Memory B cell (primary cell): ENCODE measurements around the gene SLC12A3.
A peak's percentile ranks its signal among the peaks of the same experiment; 100 is the strongest.
"Not testable (repeated sequence)": the region's sequence is repeated elsewhere in the genome, so short reads cannot be mapped to it uniquely, and the experiment has no call there.

Experiments used
- ATAC-seq: fragments of 150-1000 bp; cut with Tn5 transposase; 2 replicates; pipeline ENCODE4 v1.10.0; 2021; ENCODE audit warnings: low read depth, mild to moderate bottlenecking, moderate library complexity
- DNase-seq, 2 donors: peaks; one replicate each; pipeline ENCODE4 v3.0.0; 2022; ENCODE audit warnings: low spot score in 2 of 2
- H3K27ac Mint-ChIP-seq: one replicate; pipeline ENCODE4 v1.8.0; 2022; ENCODE audit warnings: mild to moderate bottlenecking, moderate library complexity, mixed read lengths
- H3K27me3 Mint-ChIP-seq: one replicate; pipeline ENCODE4 v1.8.0; 2022; ENCODE audit warnings: mixed read lengths
- H3K36me3 Mint-ChIP-seq: one replicate; pipeline ENCODE4 v1.8.0; 2022; ENCODE audit warnings: mild to moderate bottlenecking, mixed read lengths
- H3K4me1 Mint-ChIP-seq: one replicate; pipeline ENCODE4 v1.8.0; 2022; ENCODE audit warnings: mixed read lengths
- H3K4me3 Mint-ChIP-seq: one replicate; pipeline ENCODE4 v1.8.0; 2022; ENCODE audit warnings: mild to moderate bottlenecking, moderate library complexity, mixed read lengths
- H3K9me3 Mint-ChIP-seq: one replicate; pipeline ENCODE4 v1.8.0; 2022; ENCODE audit warnings: mixed read lengths

SLC12A3 gene

DNA sequence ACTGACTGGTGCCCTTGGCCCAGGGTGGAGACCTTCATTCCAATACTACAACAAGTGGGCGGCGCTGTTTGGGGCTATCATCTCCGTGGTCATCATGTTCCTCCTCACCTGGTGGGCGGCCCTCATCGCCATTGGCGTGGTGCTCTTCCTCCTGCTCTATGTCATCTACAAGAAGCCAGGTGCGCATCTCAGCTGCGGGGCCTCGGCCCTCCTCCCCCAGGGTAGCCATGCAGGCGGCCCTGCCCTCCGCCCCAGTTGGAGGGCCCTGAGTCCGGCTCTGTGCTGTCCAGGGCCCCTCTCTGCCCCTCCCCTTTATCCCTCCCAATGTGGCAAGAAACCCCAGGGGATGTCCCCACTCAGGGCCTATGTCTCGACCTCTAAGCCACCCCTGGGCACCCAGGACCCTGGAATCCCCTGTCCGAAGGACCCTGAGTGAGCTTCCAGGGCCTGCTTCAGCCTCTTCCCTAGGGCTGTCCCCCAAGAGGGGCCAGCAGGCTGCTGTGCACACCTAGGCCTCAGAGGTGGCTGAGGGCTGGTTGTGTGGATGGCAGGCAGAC lies 19.1 kb downstream of the SLC12A3 start:
- ATAC-seq (no peak), DNase-seq (no peak)
- no peaks in the 10 kb centered on the region for H3K9me3 Mint-ChIP-seq
- H3K4me3 Mint-ChIP-seq: no peak overlapping the region
- H3K36me3 Mint-ChIP-seq: no peaks in the 10 kb centered on the region
- no peaks in the 10 kb centered on the region for H3K27me3 Mint-ChIP-seq
- H3K4me1 Mint-ChIP-seq: peaks cover 13% of the 10 kb centered on the region
- H3K27ac Mint-ChIP-seq: no peak overlapping the region

- H3K4me3 Mint-ChIP-seq, DNase-seq, H3K9me3 Mint-ChIP-seq, H3K27ac Mint-ChIP-seq, H3K36me3 Mint-ChIP-seq, H3K27me3 Mint-ChIP-seq, ATAC-seq: not testable (repeated sequence)
- peaks cover 16% of the 10 kb centered on the region for H3K4me1 Mint-ChIP-seq
These were observed 19.9 kb downstream of the SLC12A3 start for GRCh38 chr16:56884929-56885328.

DNA sequence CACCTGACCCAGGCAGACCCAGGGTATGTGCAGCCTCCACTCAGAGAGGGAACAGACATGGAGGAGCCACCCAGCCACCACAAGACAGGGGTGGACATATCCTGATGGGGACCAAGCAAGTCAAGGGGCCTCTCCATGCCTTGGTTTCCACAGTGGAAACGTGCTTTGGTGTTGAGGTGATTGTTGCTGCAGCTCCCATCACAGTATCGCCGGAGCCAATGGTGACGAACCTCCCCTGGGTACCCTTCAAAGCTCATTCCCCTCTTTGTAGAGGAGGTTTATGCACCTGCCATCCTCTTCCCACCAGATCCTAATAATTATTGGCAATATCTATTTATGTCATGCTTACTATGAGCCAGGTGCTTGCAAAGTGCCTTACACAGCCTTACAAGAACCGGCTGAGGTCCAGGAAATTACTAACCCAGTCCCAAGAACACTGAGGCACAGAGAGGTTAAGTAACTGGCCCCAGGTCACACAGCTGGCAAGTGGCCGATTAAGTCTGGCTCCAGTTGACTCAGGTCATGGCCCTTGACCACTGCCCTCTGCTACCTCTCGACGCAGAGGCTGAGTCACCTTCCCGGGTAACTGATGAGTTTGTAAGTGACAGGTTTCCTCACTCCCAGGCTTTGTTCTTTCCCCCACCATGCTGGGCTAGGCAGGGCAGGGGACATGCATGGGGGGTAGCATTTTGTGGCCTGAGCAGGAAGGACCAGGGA lies 20.6 kb downstream of the SLC12A3 start:
- ATAC-seq: no peak
- H3K27ac Mint-ChIP-seq: no peak overlapping the region
- peaks cover 14% of the 10 kb centered on the region for H3K4me1 Mint-ChIP-seq
- H3K36me3 Mint-ChIP-seq: no peaks in the 10 kb centered on the region
- H3K4me3 Mint-ChIP-seq: no peak overlapping the region
- no peaks in the 10 kb centered on the region for H3K9me3 Mint-ChIP-seq
- H3K27me3 Mint-ChIP-seq: no peaks in the 10 kb centered on the region
- DNase-seq: no peak

GRCh38 chr16:56886296-56886695 lies 21.3 kb downstream of the SLC12A3 start:
- Mint-ChIP-seq H3K27ac (no peak overlapping the region), H3K9me3 (no peaks in the 10 kb centered on the region), H3K4me1 (peaks cover 11% of the 10 kb centered on the region), H3K36me3 (no peaks in the 10 kb centered on the region), H3K27me3 (no peaks in the 10 kb centered on the region), H3K4me3 (no peak overlapping the region)
- no peak for DNase-seq
- no peak for ATAC-seq

DNA sequence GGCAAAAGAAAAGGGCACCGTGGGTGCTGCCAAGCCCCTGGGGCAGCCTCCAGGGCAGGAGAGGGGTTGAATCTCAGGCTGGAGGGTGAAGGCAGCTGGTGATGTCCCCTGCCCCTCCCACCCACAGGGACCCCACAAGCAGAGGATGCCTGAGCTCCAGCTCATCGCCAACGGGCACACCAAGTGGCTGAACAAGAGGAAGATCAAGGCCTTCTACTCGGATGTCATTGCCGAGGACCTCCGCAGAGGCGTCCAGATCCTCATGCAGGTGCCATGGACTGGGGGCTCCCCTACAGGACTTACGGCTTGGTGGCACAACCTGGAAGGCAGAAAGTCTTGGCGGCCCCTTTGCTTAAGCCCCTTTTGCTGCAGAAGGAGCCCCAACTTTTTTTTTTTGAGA lies 21.8 kb downstream of the SLC12A3 start:
- Mint-ChIP-seq H3K4me1 (peaks cover 11% of the 10 kb centered on the region), H3K36me3 (peaks cover 2% of the 10 kb centered on the region), H3K4me3 (no peak overlapping the region), H3K9me3 (no peaks in the 10 kb centered on the region), H3K27ac (no peak overlapping the region), H3K27me3 (no peaks in the 10 kb centered on the region)
- ATAC-seq (no peak), DNase-seq (no peak)

- Mint-ChIP-seq H3K27ac (peak overlapping the region; percentile 72), H3K9me3 (no peaks in the 10 kb centered on the region)
These were observed 23.8 kb downstream of the SLC12A3 start for GRCh38 chr16:56888806-56889205.

GRCh38 chr16:56889206-56889605 lies 24.2 kb downstream of the SLC12A3 start:
- H3K9me3 Mint-ChIP-seq: no peaks in the 10 kb centered on the region
- H3K4me3 Mint-ChIP-seq: peak overlapping the region; percentile 70
- H3K36me3 Mint-ChIP-seq: peaks cover 2% of the 10 kb centered on the region
- no peaks in the 10 kb centered on the region for H3K27me3 Mint-ChIP-seq
- peak; percentile 31 for ATAC-seq
- DNase-seq: no peak
- peaks cover 11% of the 10 kb centered on the region for H3K4me1 Mint-ChIP-seq
- H3K27ac Mint-ChIP-seq: peak overlapping the region; percentile 72

More at GRCh38 chr16:56888806-56889205, 23.8 kb downstream of the SLC12A3 start:
- ATAC-seq: peak; percentile 98
- peaks cover 2% of the 10 kb centered on the region for H3K36me3 Mint-ChIP-seq
- H3K4me3 Mint-ChIP-seq: peak overlapping the region; percentile 70
- peak; percentile 52 to 66 for DNase-seq
- no peaks in the 10 kb centered on the region for H3K27me3 Mint-ChIP-seq
- H3K4me1 Mint-ChIP-seq: peaks cover 11% of the 10 kb centered on the region

- H3K4me3 Mint-ChIP-seq: no peak overlapping the region
- peaks cover 2% of the 10 kb centered on the region for H3K36me3 Mint-ChIP-seq
- no peak for DNase-seq
- no peak for ATAC-seq
- peaks cover 11% of the 10 kb centered on the region for H3K4me1 Mint-ChIP-seq
- H3K27ac Mint-ChIP-seq: no peak overlapping the region
- H3K9me3 Mint-ChIP-seq: no peaks in the 10 kb centered on the region
- H3K27me3 Mint-ChIP-seq: no peaks in the 10 kb centered on the region
These were observed 26.7 kb downstream of the SLC12A3 start for GRCh38 chr16:56891685-56892084.

GRCh38 chr16:56892705-56893104 lies 27.7 kb downstream of the SLC12A3 start:
- Mint-ChIP-seq H3K4me1 (peaks cover 13% of the 10 kb centered on the region), H3K27ac (no peak overlapping the region), H3K4me3 (no peak overlapping the region), H3K27me3 (no peaks in the 10 kb centered on the region), H3K36me3 (peaks cover 2% of the 10 kb centered on the region), H3K9me3 (no peaks in the 10 kb centered on the region)
- ATAC-seq (no peak), DNase-seq (no peak)

GRCh38 chr16:56894331-56894917 lies 29.4 kb downstream of the SLC12A3 start:
- peaks cover 2% of the 10 kb centered on the region for H3K36me3 Mint-ChIP-seq
- no peak overlapping the region for H3K4me3 Mint-ChIP-seq
- peaks cover 16% of the 10 kb centered on the region for H3K4me1 Mint-ChIP-seq
- no peaks in the 10 kb centered on the region for H3K27me3 Mint-ChIP-seq
- DNase-seq: no peak
- no peak for ATAC-seq
- no peaks in the 10 kb centered on the region for H3K9me3 Mint-ChIP-seq
- no peak overlapping the region for H3K27ac Mint-ChIP-seq

DNA sequence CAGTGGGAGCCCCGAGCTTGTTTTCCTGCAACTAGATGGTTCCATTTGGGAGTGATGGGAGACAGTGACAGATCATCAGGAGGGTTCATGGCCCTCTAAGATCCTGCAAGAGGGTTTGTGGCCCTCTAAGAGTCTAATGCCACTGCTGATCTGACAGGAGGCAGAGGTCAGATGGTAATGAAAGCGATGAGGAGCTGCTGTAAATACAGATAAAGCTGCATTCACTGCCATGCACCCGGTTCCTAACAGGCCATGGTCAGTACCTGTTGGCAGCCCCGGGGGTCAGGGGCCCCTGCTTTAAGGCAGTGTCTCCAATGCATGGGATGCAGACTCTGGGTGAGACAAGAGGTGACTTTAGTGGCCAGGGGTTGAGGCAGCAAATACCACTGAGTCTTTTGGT lies 30.8 kb downstream of the SLC12A3 start:
- no peak overlapping the region for H3K27ac Mint-ChIP-seq
- peaks cover 4% of the 10 kb centered on the region for H3K36me3 Mint-ChIP-seq
- H3K4me1 Mint-ChIP-seq: peaks cover 23% of the 10 kb centered on the region
- ATAC-seq (no peak), DNase-seq (no peak)
- H3K4me3 Mint-ChIP-seq: no peak overlapping the region
- no peaks in the 10 kb centered on the region for H3K27me3 Mint-ChIP-seq
- H3K9me3 Mint-ChIP-seq: no peaks in the 10 kb centered on the region

GRCh38 chr16:56896244-56896643 lies 31.2 kb downstream of the SLC12A3 start:
- peaks cover 4% of the 10 kb centered on the region for H3K36me3 Mint-ChIP-seq
- H3K27ac Mint-ChIP-seq: no peak overlapping the region
- H3K27me3 Mint-ChIP-seq: no peaks in the 10 kb centered on the region
- DNase-seq: no peak
- no peak for ATAC-seq
- no peak overlapping the region for H3K4me3 Mint-ChIP-seq
- no peaks in the 10 kb centered on the region for H3K9me3 Mint-ChIP-seq
- peaks cover 27% of the 10 kb centered on the region for H3K4me1 Mint-ChIP-seq

DNA sequence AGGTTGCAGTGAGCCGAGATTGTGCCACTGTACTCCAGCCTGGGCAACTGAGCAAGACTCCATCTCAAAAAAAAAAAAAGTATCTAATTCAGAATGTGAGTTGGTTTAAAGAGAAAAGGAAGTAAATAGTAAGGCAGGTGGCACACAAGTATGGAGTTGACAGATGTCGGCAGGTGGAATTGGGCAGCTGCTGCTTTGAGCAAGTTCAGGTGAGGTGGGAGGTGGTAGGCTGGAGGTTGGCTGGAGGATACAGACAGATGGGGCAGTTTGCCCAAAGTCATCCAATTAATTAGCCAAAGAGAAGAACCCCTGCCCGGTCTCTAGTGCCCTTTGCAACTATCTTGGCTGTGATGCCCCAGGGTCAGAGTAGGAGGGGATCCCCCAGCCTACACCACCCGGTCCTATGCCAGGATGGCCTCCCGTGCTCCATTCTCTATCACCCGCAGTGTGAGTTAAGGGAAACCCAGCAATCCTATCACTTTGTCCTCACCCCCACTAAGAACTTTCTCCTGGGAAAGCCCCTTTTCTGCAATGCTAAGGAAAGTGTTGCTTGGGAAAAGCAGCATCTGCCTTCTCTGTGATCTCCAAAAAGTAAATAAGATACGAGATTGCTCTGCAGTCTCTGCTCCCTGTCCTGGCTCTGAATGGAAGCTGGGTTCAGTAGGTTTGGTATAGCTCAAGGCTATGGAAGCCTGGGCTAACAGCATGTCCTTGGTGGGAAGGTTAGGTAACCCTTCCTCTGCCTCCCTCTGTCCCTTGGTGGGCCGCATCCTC lies 32.2 kb downstream of the SLC12A3 start:
- H3K27ac Mint-ChIP-seq: peak overlapping the region; percentile 5
- peaks cover 4% of the 10 kb centered on the region for H3K36me3 Mint-ChIP-seq
- peaks cover 30% of the 10 kb centered on the region for H3K4me1 Mint-ChIP-seq

GRCh38 chr16:56898847-56899246 lies 33.8 kb downstream of the SLC12A3 start:
- Mint-ChIP-seq H3K4me1 (peaks cover 30% of the 10 kb centered on the region), H3K9me3 (no peaks in the 10 kb centered on the region), H3K27ac (no peak overlapping the region), H3K36me3 (peaks cover 4% of the 10 kb centered on the region), H3K27me3 (no peaks in the 10 kb centered on the region), H3K4me3 (peak overlapping the region; percentile 21)
- no peak for DNase-seq
- ATAC-seq: peak; percentile 50

More for the DNA sequence above, 32.2 kb downstream of the SLC12A3 start:
- DNase-seq: no peak
- Mint-ChIP-seq H3K4me3 (no peak overlapping the region), H3K27me3 (no peaks in the 10 kb centered on the region), H3K9me3 (no peaks in the 10 kb centered on the region)
- no peak for ATAC-seq
